Endothelial cell of hepatic sinusoid (primary cell): ENCODE data around the gene C3orf22.
"Not testable (repeated sequence)": the region's sequence is repeated elsewhere in the genome, so short reads cannot be mapped to it uniquely, and the experiment has no call there.

Source experiments
- in situ Hi-C: cut with HindIII; loops from 2 replicates; pipeline ENCODE4 v1.10.0; 2017; ENCODE audit warnings: low sequenced_read_pairs

C3orf22 gene

DNA sequence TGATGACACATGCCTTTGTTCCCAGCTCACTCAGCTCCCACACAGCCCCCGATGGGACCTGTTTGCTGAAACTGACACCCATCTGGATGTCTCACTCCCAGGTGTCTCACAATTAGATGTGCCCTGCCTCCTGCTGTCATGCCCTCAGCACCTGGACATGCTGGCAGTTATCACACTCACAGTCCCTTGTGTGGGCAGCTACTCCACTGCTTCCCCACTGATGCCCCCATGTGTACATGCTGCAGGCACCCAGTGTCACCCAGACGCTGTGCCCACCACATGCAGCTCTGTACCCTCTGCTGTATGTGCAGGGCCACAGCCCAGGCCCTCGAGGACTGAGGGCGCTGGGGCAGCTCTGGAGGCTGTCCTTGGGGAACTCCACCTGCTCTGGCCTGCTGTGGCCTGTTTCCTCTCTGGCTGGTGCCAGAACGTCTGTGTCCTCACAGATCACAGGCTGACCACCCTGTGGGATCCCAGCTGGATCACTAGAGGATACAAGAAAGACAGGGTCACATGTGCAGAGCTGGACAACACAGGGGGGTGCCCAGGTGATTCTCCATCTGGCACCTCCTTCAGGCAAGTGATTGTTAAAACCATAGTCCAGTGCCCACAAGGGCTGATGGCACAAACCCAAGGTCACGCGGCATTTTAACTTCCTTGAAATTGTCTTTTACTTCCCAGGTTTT lies 14.0 kb downstream of the C3orf22 start:
- in situ Hi-C loops, result no loop called here

DNA sequence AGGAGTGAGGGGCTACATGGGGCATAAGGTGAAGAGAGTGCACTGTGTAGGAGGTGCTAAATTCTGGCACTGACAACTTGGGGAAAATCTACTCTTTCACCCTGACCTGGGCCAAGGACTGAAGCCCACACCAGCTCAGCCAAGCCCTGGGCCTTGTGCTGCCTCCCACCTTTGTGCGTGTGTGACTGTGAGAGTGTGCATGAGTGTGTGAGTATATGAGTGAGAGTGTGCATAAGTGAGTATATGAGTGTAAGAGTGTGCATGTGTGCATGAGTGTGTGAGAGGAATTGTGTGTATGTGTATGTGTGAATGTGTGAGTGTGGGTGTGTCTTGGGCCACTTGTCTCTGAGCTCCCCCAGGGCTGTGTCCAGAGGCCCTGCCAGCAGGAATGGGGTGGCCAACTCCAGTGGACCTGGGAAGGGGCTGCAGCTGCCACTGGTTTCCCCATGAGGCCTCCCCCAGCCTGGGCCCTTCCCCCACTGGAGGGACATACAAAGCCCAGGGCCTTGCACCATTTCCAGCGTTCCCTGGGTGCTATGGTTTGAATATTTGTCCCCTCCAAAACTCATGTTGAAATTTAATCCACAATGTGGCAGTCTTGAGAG lies 15.2 kb downstream of the C3orf22 start:
- in situ Hi-C loops, result no loop called here

DNA sequence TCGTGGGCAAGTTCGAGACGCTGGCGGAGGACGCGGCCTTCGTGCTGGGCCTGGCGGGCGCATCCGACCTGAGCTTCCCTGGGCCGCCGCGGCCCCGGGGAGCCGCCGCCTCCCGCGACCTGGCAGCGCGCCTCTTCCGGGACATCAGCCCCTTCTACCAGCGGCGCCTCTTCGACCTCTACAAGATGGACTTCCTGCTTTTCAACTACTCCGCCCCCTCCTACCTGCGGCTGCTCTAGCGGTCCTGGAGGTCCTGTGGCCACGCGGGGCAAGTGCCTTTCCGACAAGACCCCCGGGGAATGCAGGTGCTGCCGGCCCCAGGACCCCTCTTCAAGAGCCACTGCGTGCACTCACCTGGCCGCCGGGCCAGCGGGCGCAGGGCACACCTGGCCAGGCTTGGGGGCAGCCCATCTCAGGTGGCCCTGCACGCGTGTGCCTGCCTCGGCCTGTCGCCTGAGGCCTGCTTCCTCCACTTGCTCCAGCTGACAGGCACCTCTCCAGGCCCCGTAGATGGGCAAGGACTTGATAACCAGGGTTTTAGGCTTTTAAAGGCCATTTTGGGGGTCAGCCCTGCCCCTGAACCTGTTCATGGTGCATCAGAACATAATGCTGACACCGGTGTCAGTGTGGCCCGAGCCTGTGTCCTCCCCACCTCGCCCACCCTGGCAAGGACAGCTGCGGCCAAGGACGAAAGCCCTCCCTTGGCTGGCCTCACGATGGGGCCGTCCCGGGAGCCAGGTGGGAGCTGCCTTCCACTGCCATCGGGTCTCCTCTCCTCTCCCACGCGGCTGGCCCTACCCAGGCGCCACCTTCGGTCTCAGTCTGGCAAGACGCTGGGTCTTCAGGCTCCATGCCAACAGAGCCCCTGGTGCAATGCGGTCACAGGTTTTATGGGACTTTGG lies 16.1 kb downstream of the C3orf22 start:
- in situ Hi-C loops, result no loop called here

DNA sequence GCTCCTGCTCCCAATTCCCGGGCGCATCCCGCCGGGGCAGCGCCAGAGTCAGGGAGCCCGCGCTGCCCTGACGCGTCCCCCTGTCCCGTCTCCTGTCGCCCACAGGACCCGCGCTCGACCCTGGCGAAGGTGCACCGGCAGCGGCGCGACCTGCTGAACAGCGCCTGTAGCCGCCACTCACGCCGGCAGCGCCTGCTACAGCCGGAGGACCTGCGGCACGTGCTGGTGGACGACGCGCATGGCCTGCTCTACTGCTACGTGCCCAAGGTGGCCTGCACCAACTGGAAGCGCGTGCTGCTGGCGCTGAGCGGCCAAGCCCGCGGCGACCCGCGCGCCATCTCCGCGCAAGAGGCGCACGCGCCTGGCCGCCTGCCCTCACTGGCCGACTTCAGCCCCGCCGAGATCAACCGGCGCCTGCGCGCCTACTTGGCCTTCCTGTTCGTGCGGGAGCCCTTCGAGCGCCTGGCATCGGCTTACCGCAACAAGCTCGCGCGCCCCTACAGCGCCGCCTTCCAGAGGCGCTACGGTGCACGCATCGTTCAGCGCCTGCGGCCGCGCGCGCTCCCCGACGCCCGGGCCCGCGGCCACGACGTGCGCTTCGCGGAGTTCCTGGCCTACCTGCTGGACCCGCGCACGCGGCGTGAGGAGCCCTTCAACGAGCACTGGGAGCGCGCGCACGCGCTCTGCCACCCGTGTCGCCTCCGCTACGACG lies 16.9 kb downstream of the C3orf22 start:
- in situ Hi-C loops, result no loop called here

DNA sequence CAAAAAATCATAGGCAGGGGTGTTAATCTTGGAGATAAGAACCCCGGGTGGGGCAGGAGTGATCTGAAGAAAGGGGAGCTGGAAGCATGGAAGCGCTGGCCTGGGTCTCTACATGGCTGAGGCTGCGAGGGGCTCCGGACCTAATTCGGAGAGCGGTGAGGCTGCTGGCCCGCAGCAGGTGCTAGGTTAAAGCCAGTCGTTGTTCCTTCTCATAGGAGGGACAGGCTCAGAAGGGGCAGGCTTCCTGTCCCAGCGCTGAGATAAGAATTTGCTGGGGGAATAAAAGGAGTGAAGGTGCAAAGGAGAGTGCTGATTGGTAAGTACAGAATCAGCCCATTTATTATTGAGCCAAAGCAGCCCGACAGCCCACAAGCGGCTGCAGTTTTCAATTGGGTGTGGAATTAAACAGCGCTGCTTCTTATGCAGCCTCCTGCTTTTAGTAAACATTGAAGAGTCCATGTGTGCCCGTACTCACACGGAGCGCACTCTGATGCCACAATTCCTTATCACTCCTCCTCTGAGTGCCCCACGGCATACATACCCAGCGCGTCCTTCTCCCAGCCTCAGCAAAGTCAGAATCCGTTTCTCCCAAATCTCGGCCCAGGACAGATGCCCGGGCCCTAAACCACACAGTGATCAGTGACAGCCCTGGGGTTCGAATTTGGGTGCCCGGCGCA lies 17.6 kb downstream of the C3orf22 start:
- in situ Hi-C loops, result no loop called here

DNA sequence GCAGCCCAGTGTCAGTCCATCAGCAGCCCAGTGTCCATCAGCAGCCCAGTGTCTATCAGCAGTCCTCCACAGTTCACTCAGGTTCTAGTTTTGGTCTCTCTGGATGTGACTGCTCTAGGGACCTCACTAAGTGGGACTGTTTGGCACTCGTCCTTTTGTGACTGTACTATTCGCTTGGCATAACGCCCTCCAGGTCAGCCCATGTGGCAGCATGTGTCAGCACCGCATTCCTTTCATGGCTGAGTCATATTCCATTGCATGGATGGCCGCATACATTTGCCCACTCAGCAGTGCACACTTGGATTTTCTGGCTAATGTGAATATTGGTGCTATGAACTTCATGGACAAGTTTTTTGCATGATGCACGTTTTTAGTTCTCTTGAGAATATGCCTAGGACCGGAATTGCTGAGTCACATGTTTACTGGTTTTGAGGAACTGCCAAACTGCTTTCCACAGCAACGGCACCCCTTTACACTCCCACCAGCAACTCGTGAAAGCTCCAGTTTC lies 18.3 kb downstream of the C3orf22 start:
- in situ Hi-C loops, result no loop called here

DNA sequence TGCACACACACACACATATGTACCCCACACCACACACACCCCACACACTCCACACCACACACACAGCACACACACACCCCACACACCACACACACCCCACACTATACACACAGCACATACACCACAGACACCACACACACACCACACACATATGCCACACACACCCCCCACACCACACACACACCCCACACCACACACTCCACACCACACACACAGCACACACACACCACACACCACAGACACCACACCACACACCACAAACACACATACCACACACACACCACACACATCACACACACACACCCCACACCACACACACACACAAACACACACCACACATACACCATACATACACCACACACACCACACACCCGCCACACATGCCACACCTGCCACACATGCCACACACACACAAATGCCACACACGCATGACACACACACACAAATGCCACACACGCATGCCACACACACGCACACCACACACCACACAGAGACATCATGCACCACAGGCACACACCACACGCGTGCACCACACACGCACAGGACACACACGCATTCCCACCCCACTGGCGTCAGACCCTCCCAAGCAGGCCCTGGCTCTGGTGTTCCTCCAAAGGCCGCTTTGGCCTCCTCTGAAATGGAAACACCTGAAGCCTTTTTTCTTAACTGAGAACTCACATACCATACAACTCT lies 19.0 kb downstream of the C3orf22 start:
- in situ Hi-C loops, result no loop called here

DNA sequence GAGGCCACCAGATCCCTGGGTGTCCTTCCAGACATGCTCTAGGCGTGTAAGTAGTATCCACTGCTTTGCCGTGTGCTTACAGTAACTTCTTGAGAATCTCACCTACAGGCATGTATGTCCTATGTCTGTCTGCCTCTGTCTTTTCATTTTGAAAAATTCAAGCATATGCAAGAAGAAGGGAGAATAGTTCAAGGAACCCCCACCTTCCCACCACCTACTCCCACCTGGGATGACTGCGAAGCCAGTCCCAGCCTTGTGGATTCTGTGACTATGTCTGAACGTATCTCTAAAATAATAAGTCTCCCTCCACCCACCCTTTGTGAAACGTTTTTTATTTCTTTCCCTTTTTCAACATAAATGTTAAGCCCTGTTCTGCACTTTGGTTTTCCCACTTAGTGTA lies 19.8 kb downstream of the C3orf22 start:
- in situ Hi-C loops, result no loop called here

DNA sequence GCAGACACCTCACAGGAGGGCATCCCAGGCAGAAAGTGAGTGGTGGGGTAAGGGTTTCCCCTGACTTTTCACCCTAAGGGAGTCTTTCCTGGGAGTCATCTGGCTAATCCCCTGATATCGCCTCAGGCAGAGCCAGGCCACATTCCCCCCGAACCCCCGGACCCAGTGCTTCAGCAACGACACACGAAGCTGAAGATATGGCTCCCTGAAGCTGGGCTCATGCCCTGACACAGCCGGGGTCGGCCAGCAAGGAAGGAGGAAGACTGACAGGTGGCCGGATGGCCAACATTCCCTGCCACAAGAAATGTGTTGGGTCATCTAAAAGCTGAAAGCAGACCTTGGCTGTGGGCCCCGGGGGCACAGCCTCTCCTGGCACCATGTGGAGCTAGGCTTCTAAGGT lies 20.4 kb downstream of the C3orf22 start:
- in situ Hi-C loops, result no loop called here

DNA sequence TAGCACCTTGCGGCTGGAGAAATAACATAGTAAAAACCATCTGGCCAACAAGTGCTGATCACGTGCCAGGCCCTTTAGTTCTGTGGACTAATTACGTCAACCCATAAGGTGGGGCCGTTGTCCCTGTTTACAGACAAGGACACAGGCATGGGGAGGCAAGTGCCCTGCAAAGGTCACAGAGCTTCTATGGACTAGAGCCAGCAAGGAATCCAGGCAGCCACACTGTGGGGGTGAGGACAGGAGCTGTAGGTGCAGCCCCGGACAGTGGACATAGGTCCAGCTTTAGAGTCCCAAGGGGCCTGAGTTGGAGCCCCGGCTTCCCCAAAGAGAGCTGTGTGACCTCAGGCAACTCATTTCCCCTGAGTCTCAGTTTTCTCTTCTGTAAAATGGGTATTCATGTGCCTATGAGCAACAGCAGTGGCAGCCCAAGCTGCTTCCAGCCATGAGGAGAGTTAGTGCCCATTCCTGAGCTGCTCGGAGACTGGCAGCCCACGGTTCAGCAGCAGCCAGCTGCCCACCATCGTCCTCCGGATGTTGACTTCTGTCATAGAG lies 20.9 kb downstream of the C3orf22 start:
- in situ Hi-C loops, result no loop called here

DNA sequence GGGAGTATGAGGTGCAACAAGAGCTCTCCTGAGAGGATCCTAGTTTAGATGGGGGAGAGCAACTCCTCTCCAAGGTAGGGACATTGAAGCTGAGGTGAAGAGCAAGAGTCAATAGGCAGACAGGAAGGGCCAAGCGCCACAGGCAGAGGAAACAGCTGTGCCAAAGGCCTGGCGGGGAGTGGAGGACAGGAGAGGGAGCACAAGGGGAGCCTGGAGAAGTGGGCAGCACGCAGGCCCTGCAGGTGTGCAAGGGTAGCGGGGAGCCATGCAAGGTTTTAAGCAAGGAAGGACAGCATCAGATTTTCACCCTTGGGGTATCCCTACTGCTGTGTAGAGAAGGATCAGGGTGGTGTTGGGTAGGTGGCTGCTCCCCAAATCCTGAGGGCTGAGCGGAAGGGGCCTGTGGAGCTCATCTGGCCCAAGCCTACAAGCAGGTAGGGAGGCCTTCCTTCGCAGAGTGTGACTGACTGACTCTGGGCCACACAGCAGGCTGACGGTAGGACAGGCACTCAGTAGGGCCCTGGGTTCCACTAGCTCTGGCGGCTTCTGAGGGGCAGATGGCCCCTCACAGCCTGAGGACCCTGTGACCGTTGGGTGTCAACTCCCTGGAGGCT lies 21.5 kb downstream of the C3orf22 start:
- in situ Hi-C loops, result no loop called here

DNA sequence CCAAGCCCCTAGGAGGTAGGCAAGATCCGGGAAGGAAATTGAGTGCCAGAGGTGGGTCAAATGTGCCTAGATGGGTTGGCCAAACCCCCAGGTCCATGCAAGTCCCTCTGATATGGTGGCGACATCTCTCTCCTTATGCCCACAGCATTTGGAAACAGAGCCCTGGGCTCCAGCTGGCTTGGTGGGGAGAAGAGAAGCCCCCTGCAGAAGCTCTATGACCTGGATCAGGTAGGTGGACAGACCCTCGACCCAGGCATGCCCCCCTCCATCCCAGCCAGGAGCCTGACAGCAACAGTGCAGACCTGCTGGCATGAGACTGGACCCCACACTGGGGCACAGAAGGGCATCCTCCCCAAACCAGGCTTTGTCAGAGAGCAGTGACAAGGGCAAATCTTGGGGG lies 22.6 kb downstream of the C3orf22 start:
- in situ Hi-C loops, result no loop called here

DNA sequence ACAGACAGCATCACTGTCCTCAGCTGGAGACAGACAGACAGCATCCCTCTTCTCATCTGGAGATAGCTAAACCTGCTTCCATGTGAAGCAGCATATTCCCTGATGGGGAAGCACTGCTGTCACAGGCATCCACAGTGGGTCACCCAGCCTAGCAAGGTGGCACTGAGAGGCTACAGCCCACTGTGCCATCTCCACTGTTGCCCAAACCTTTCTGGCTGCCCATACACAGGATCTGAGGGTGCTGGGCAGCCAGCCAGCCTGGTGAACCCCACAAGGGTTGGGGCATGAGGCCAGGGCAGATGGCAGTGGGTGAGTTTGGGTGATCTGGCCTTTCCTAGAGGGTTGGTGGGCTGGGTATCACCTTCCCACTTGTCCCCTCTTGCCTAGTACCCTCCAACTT lies 23.1 kb downstream of the C3orf22 start:
- in situ Hi-C loops, result no loop called here

DNA sequence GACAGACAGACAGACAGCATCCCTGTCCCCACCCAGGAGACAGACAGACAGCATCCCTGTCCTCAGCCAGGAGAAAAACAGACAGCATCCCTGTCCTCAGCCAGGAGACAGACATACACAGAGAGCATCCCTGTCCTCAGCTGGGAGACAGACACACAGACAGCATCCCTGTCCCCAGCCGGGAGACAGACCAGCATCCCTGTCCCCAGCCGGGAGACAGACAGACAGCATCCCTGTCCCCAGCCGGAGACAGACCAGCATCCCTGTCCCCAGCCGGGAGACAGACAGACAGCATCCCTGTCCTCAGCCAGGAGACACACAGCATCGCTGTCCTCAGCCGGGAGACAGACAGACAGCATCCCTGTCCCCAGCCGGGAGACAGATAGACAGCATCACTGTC lies 24.0 kb downstream of the C3orf22 start:
- in situ Hi-C loops, result not testable (repeated sequence)

DNA sequence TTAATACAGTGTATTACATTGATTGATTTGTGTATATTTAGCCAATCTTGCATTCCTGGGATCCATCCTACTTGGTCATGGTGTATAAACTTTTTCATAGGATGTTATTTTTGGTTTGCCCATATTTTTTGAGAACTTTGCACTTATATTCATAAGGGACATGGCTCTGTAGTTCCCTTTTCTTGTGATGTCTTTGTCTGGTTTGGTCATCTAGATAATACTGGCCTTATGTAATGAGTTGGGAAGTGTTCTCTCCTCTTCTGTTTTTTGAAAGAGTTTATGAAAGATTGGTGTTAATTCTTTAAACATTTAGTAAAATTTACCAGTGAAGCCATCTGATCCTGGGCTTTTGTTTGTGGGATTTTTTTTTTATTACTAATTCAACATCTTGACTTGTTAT lies 25.2 kb downstream of the C3orf22 start:
- in situ Hi-C loops, result no loop called here

DNA sequence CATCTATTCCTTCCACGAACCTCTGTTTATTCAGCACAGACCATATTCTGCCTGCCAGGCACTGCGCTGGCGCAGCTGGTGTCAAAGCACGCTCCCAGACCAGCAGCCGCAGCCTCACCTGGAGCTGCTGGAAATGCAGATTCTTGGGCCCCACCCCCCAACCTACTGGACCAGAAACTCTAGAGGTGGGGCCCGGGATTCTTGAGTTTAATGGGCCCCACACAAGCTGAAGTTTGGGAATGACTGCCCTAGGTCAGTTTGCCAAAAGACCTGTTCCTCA lies 27.7 kb downstream of the C3orf22 start:
- in situ Hi-C loops, result no loop called here

DNA sequence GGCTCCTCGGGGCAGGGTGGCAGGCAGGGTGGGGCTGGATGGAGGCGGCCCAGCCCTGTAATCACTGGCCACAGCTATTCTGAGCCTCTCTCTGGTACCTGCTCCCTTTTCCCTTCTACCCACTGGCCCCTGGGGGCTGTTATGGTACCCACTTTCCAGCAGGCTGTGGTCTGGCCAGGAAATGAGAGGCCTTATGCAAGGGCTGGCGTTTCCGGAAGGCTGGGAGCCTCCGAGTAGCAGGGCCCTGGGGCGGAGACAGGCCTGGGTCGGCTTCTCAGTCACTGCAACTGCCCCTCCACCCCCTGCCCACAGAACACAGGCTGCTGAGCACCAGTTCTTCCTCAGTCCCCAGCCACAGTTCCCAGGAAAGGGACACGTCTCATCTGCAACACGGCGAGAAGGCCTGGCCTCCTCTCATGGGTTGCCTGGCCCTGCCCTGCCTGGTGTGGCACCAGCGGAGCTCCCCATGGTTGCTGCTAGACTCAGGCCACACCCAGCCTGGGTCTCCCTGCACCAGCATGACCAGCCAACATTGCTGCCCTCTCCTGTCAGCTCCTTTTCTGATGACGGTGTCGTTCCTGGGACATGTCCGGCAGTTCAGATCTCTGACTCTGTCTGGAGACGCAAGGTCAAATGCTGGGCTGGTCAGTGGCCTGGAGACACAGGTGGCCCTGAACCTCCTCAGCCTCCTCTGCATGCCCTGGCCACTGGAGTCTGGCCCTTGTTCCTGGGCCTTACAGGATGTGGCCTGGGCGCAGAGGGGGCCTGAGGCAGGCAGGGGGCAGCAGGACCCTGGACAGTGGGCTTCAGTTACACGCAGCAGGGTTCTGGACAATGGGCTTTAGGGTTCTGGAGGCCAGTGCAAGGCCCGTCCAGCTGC lies 28.3 kb downstream of the C3orf22 start:
- in situ Hi-C loops, result no loop called here

DNA sequence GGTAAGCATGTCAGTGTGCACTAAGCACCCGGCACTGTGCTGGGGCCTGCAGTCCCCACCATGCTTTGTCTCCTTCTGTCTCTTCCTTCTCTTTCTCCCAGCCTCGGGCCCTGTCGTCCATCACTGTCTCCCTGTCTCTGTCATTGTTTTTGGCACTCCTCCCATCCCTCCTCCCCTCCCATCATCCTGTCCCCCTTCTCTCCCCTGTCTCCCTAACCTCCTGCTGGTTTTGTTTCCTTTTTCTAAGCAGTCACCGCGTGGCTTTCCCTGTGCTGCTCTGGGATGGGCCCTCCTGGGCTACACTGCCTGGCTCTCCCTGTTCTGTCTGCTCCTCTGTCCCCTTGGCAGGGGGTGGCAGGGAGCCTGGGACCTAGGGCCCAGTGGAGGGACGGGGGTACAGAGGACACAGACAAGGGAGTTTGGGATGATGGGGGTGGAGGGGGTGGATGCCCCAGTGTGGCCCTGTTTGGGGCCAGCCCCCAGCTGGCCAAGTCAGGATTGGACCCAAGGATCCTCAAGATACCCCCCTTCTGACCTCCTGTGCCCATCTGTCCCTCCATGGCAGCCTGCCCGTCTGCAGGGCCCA lies 29.1 kb downstream of the C3orf22 start:
- in situ Hi-C loops, result loop anchor here (10.0 kb wide), 1 partner anchor 585 kb away; no protein-coding TSS in a partner anchor
